ENCODE measurements around the gene P2RX1.

- TF ChIP-seq, protein P1, sequence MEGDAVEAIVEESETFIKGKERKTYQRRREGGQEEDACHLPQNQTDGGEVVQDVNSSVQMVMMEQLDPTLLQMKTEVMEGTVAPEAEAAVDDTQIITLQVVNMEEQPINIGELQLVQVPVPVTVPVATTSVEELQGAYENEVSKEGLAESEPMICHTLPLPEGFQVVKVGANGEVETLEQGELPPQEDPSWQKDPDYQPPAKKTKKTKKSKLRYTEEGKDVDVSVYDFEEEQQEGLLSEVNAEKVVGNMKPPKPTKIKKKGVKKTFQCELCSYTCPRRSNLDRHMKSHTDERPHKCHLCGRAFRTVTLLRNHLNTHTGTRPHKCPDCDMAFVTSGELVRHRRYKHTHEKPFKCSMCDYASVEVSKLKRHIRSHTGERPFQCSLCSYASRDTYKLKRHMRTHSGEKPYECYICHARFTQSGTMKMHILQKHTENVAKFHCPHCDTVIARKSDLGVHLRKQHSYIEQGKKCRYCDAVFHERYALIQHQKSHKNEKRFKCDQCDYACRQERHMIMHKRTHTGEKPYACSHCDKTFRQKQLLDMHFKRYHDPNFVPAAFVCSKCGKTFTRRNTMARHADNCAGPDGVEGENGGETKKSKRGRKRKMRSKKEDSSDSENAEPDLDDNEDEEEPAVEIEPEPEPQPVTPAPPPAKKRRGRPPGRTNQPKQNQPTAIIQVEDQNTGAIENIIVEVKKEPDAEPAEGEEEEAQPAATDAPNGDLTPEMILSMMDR (IDR thresholded peaks at IDR 0.05; ENCODE audit: insufficient read depth, low read length, poor library complexity, severe bottlenecking), result no peak
- TF ChIP-seq EZH2phosphoT487 (conservative IDR thresholded peaks at IDR 0.05; ENCODE audit: low read length), result no peak
Measured at GRCh38 chr17:3957735-3958599, 41.7 kb upstream of the P2RX1 start.
